ENCODE data around the gene MAP3K14. TPM values are rescaled to one million over a fixed set of nuclear protein-coding genes. Genes with fewer than 3 reads are reported as not detected.

The MAP3K14 gene
- total RNA-seq, 4 donors from 2014 or later, result 4.1 to 21.7 (median 6.2) TPM

DNA sequence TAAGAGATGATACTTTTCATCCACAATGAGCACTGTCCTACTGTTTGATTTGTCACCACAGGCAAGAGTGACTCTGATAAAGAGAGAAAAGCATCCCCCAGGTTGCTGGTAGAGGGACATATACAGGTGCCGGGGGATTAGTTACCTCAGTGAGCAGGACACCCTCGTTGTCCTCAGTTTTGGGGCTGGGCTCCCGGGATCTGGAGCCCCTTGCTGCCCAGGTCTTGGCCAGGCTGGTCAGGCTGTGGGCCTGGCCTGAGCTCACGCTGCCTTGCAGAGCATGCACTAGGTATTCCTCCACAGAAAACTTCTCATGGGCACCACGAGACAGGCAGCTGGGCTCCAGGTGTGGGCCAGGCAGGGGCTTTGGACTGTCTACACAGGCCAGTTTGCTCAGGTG lies 30.5 kb downstream of the MAP3K14 start:
- H3K27ac ChIP-seq, result no peak overlapping the region
- no peak for TF ChIP-seq POLR2A (IDR thresholded peaks at IDR 0.05)
- TF ChIP-seq, protein P1, sequence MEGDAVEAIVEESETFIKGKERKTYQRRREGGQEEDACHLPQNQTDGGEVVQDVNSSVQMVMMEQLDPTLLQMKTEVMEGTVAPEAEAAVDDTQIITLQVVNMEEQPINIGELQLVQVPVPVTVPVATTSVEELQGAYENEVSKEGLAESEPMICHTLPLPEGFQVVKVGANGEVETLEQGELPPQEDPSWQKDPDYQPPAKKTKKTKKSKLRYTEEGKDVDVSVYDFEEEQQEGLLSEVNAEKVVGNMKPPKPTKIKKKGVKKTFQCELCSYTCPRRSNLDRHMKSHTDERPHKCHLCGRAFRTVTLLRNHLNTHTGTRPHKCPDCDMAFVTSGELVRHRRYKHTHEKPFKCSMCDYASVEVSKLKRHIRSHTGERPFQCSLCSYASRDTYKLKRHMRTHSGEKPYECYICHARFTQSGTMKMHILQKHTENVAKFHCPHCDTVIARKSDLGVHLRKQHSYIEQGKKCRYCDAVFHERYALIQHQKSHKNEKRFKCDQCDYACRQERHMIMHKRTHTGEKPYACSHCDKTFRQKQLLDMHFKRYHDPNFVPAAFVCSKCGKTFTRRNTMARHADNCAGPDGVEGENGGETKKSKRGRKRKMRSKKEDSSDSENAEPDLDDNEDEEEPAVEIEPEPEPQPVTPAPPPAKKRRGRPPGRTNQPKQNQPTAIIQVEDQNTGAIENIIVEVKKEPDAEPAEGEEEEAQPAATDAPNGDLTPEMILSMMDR (IDR thresholded peaks at IDR 0.05), result no peak

DNA sequence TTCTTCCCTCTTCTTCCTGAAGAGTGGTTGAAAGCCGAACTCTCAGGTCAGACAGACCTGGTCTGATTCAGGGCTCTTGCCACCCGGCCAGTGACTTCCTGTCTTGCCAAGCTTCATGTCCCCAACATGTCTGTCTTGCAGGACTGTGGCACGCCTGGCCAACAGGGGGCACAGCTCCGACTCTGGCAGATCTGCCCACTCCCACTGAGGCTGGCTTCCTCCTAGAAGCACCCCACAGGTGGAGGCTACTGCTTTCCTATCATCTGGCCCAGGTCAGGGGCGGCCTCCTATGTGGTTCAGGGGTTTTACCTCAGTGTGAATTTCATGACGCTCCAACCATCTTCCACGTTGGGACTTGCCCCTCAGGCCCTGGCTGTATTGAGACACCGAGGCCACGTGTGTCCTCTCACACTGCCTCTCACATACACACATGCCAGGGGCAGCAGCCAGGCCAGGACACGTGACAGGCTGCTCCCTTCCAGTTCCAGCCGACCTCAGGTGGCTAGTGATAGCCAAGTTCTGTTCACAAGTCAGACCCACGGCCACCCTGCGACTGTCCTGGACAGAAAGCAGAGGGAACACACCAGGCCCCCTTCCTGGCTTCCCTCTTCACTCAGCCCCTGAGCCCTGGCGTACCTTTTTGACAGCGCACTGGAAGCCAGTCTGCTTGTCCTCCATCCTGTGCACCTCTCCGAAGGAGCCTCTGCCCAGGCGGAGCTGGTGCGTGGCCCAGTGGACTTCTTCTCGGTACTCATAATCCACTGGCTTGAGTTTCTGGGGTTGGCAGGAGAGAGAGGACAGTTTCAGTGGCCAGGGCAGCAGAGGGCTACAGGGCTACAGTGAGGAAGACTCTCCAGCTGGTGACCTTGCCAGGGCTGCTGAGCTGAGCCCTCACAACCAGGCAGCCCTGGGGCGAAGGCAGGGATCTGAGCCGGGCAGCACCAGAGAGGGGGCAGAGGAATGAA lies 32.4 kb downstream of the MAP3K14 start:
- H3K27me3 ChIP-seq, result no peaks in the 10 kb centered on the region
- H3K4me3 ChIP-seq (replicated peaks in 1 of 3), result no peak overlapping the region
- TF ChIP-seq, protein P1 (IDR thresholded peaks at IDR 0.05), result no peak
- TF ChIP-seq POLR2A (IDR thresholded peaks at IDR 0.05), result no peak
- H3K4me1 ChIP-seq, result peaks cover 20 to 29% of the 10 kb centered on the region in 2 donors
- 94 to 96% methylated on average over 18 to 21 of the region's 21 CpGs for WGBS, 2 donors
- no peak for DNase-seq
- no peaks in the 10 kb centered on the region for H3K9me3 ChIP-seq
- H3K36me3 ChIP-seq, result peaks cover 30 to 36% of the 10 kb centered on the region in 2 donors
- H3K27ac ChIP-seq, result no peak overlapping the region
- intact Hi-C loops (cut with DNase I), result loop anchor here (5.0 kb wide), 1 partner anchor 33 kb away; the partner anchor contains the start of gene MAP3K14

More for the DNA sequence above, 30.5 kb downstream of the MAP3K14 start:
- Histone ChIP-seq H3K4me1 (peaks cover 38 to 47% of the 10 kb centered on the region in 2 donors), H3K4me3 (replicated peaks in 1 of 3) (no peak overlapping the region), H3K27me3 (no peaks in the 10 kb centered on the region), H3K9me3 (no peaks in the 10 kb centered on the region), H3K36me3 (peaks cover 30 to 36% of the 10 kb centered on the region in 2 donors)
- whole genome bisulfite sequencing, 2 donors, result 84 to 88% methylated on average over 4 to 5 of the region's 5 CpGs
- intact Hi-C loops (cut with DNase I), result no loop called here
- no peak for DNase-seq

DNA sequence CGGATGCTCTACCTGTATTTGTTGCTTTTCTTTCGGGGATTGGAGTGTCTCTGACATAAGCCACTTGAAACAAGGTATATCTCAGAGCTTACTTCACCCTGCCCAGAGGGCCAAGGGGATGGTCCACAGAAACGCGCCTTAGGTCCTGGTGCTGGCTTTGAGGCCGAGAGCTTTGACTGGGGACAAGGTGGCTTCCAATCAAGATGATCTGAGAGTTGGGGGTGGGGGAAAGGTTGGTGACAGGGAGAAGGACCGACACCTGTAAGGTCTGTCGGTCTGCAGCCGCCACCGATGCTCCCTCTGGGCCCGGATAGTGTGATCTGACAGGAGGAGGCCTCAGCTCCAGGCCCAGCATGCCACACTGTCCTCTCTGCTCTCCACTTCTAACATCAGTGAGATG lies 33.1 kb downstream of the MAP3K14 start:
- intact Hi-C loops (cut with DNase I), result loop anchor here (5.0 kb wide), 1 partner anchor 34 kb away; the partner anchor contains the start of gene MAP3K14
- Histone ChIP-seq H3K27ac (no peak overlapping the region), H3K27me3 (no peaks in the 10 kb centered on the region), H3K4me3 (replicated peaks in 1 of 3) (no peak overlapping the region), H3K4me1 (peaks cover 14 to 23% of the 10 kb centered on the region in 2 donors), H3K36me3 (peaks cover 30 to 36% of the 10 kb centered on the region in 2 donors), H3K9me3 (no peaks in the 10 kb centered on the region)
- no peak for DNase-seq
- TF ChIP-seq POLR2A (IDR thresholded peaks at IDR 0.05), result no peak
- TF ChIP-seq, protein P1 (IDR thresholded peaks at IDR 0.05), result no peak
- WGBS, 2 donors, result 88 to 95% methylated on average over 8 to 9 of the region's 10 CpGs

DNA sequence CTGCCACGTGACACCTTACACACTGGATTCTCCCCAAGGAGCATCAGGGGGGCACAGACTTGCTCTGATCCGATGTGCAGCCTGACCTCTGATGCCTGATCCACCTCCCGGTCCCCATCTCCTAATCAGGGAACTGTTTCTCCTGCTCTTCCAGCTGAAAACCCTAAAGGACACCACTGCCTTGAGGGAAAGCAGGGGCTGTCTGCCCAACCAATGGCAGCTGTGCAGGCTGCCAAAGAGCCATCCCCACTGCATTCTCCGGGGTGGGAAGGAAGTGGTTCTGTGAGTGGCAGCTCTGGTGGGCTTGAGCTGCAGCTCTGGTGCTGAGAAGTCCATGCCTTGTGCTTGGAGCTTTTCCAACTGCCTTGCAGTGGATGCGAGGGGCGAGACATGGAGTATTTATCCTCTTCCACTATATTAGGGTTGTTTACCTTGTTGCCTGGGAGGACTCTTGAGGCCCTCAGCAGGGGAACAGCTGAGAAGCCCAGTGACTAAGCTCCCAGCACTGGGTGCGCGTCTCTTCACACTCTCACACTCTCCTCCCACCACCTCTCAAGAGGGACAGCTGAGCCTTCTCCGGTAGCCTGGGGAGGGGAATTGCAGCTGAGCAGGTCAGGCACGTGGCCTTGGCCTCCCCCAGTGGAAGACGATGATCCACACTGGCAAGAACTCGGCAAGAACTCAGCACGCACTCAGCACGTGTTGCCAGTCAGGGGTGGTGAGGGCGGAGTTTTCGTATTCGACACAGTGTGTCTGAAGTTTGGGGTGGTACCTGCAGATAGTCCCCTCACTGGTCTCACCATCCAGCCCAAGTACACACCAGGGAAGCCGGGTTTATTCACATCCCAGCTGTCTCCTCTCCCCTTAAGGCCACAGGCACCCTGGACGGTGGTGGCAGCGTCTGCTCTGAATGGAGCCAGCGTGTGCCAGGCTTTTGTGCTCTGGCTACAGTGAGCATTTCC lies 33.9 kb downstream of the MAP3K14 start:
- Histone ChIP-seq H3K36me3 (peaks cover 30 to 36% of the 10 kb centered on the region in 2 donors), H3K27me3 (no peaks in the 10 kb centered on the region), H3K4me1 (peaks cover 14 to 22% of the 10 kb centered on the region in 2 donors), H3K9me3 (no peaks in the 10 kb centered on the region), H3K27ac (peak overlapping the region in 1 of 3 donors; percentile 25), H3K4me3 (replicated peaks in 1 of 3) (no peak overlapping the region)
- no peak for TF ChIP-seq POLR2A (IDR thresholded peaks at IDR 0.05)
- TF ChIP-seq, protein P1 (IDR thresholded peaks at IDR 0.05), result no peak
- 73 to 83% methylated on average over 15 to 21 of the region's 21 CpGs for WGBS, 2 donors
- DNase-seq, result no peak
- intact Hi-C loops (cut with DNase I), result loop anchor here (5.0 kb wide), 1 partner anchor 34 kb away; the partner anchor contains the start of gene MAP3K14

Measured in thyroid gland (tissue), 4 donors.